Measurements from ENCODE around the gene MAD1L1. TPM values are rescaled to one million over a fixed set of nuclear protein-coding genes. Genes with fewer than 3 reads are reported as not detected.

The MAD1L1 gene
- total RNA-seq, 2 experiments from 2014 or later: 157 to 160 TPM

DNA sequence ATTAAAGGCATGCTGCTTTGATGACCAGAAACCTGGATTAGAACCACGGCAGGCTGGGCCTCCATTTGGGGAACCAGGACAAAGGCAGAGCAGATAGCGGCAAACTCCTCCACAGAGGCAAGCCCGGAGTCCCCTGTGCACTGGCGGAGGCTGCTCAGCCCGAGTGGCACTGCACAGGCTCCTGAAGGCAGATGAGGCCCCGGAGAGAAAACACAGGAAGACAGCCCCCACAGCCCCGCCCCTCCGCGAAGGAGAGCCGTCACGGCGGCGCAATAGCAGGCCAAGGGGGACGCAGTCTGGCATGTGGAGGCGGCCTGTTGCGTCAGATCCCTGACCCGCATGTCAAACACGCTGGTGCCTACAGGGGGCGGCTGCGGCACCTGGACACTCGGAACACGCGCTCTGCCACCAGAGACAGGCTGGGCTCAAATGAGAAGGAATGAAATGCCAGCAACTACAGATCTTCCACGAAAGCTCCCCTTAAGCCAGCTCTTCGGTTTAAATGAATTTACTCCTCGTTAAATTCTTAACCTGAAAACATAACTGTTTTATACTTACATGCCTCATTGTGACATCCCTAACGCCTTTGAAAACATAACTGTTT is 128.5 kb downstream of the MAD1L1 start:
- no peaks in the 10 kb centered on the region for H3K9me3 Mint-ChIP-seq
- H3K27ac Mint-ChIP-seq: peak overlapping the region; percentile 63
- peak overlapping the region; percentile 7 for H3K4me3 ChIP-seq (ENCODE audit: low read length)
- H3K9me3 ChIP-seq (ENCODE audit: control insufficient read depth in 1 of 2, insufficient read depth in 1 of 2, low read length in 2 of 2): no peaks in the 10 kb centered on the region
- intact Hi-C loops (cut with DNase I, micrococcal nuclease): loop anchor here (5.0 to 10.0 kb wide), 2 partner anchors 179 to 243 kb away; no protein-coding TSS in a partner anchor
- H3K36me3 ChIP-seq (ENCODE audit: insufficient read depth, low read length): no peaks in the 10 kb centered on the region
- DNase-seq: peak; percentile 28 to 81 (median 58)
- H3K27ac ChIP-seq (ENCODE audit: low read depth in 1 of 2, low read length in 2 of 2): no peak overlapping the region
- peak; percentile 59 for ATAC-seq (ENCODE audit: poor library complexity)
- POLR2A ChIA-PET: no interaction called here
- no peaks in the 10 kb centered on the region for H3K27me3 Mint-ChIP-seq
- peaks cover 17% of the 10 kb centered on the region for H3K4me1 ChIP-seq (ENCODE audit: insufficient read depth, low read length)
- no peaks in the 10 kb centered on the region for H3K36me3 Mint-ChIP-seq (ENCODE audit: low read depth)
- CTCF ChIA-PET: no interaction called here
- peaks cover 33% of the 10 kb centered on the region for H3K4me1 Mint-ChIP-seq (ENCODE audit: low read depth)
- TF ChIP-seq, protein P1, sequence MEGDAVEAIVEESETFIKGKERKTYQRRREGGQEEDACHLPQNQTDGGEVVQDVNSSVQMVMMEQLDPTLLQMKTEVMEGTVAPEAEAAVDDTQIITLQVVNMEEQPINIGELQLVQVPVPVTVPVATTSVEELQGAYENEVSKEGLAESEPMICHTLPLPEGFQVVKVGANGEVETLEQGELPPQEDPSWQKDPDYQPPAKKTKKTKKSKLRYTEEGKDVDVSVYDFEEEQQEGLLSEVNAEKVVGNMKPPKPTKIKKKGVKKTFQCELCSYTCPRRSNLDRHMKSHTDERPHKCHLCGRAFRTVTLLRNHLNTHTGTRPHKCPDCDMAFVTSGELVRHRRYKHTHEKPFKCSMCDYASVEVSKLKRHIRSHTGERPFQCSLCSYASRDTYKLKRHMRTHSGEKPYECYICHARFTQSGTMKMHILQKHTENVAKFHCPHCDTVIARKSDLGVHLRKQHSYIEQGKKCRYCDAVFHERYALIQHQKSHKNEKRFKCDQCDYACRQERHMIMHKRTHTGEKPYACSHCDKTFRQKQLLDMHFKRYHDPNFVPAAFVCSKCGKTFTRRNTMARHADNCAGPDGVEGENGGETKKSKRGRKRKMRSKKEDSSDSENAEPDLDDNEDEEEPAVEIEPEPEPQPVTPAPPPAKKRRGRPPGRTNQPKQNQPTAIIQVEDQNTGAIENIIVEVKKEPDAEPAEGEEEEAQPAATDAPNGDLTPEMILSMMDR (IDR thresholded peaks at IDR 0.05): peak; percentile 44
- peak overlapping the region; percentile 25 for H3K4me3 Mint-ChIP-seq
- H3K27me3 ChIP-seq (ENCODE audit: control insufficient read depth in 1 of 2, insufficient read depth in 2 of 2, low read length in 2 of 2): no peaks in the 10 kb centered on the region

DNA sequence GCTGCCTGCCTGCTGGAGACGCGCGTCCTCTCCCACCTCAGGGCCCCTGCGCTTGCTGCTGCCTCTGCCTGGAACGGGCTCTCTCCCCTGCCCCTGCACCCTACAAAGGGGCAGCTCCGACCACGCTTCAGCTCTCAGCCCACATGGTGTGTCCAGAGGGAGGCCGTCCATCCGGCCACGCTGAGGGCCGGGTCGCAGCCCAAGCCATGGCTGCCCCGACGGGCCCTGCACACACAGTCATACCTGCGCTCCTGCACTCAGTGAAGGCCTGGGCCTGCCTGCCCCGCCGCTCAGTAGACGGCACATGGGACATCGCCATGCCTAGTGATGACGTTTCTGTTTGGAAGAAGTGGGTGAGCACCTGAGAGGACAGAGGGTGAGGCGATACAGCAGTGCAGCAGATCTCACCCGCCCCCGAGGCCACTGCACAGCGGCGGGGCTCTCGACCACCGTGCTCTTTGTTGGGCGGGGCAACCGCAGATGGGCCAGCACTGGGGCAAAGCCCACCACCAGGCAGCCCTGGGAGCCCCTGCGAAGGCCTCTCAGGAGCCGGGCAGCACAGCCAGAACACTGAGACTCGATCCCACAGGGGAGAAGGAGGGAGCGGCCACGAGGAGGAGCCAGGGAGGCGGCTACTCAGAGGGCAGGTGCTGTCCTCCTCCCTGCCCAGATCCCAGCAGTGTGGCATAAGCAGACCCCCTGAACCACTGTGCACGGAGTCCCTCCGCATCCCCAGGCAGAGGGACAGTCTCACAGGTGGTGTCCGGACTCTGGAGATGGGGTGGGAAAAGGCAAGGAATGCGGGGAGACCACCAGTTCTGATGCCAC is 129.5 kb downstream of the MAD1L1 start:
- Mint-ChIP-seq H3K9me3 (no peaks in the 10 kb centered on the region), H3K27ac (peak overlapping the region; percentile 63), H3K4me1 (ENCODE audit: low read depth) (peaks cover 43% of the 10 kb centered on the region), H3K27me3 (no peaks in the 10 kb centered on the region), H3K36me3 (ENCODE audit: low read depth) (no peaks in the 10 kb centered on the region), H3K4me3 (no peak overlapping the region)
- intact Hi-C loops (cut with DNase I, micrococcal nuclease): loop anchor here (5.0 to 10.0 kb wide), 2 partner anchors 178 to 244 kb away; no protein-coding TSS in a partner anchor
- ChIA-PET POLR2A (interaction anchor here (0.6 kb wide), 1 partner anchor 83 kb away, joined by 4 read pairs; no protein-coding TSS in a partner anchor), CTCF (no interaction called here)
- TF ChIP-seq, protein P1 (IDR thresholded peaks at IDR 0.05): no peak
- DNase-seq (no peak), ATAC-seq (ENCODE audit: poor library complexity) (no peak)
- Histone ChIP-seq H3K4me1 (ENCODE audit: insufficient read depth, low read length) (peaks cover 27% of the 10 kb centered on the region), H3K4me3 (ENCODE audit: low read length) (no peak overlapping the region), H3K9me3 (ENCODE audit: control insufficient read depth in 1 of 2, insufficient read depth in 1 of 2, low read length in 2 of 2) (no peaks in the 10 kb centered on the region), H3K36me3 (ENCODE audit: insufficient read depth, low read length) (no peaks in the 10 kb centered on the region), H3K27me3 (ENCODE audit: control insufficient read depth in 1 of 2, insufficient read depth in 2 of 2, low read length in 2 of 2) (no peaks in the 10 kb centered on the region), H3K27ac (ENCODE audit: low read depth in 1 of 2, low read length in 2 of 2) (no peak overlapping the region)

DNA sequence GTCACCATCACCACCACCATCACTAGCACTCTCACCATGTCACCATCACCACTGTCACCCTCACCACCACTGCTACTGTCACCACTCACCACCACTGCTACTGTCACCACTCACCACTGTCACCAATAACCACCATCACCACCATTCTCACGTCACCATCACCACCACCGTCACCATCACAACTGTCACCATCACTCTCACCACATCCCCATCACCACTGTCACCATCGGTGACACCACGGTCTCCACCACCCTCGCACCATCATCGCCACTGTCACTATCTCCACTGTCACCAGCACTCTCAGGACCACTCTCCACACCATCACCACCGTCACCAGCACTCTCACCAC is 130.4 kb downstream of the MAD1L1 start:
- Mint-ChIP-seq H3K27ac (peak overlapping the region; percentile 22), H3K27me3 (no peaks in the 10 kb centered on the region), H3K9me3 (no peaks in the 10 kb centered on the region), H3K4me1 (ENCODE audit: low read depth) (peaks cover 52% of the 10 kb centered on the region), H3K36me3 (ENCODE audit: low read depth) (no peaks in the 10 kb centered on the region), H3K4me3 (no peak overlapping the region)
- no peak for DNase-seq
- intact Hi-C loops (cut with DNase I, micrococcal nuclease): loop anchor here (5.0 to 10.0 kb wide), 2 partner anchors 178 to 245 kb away; no protein-coding TSS in a partner anchor
- H3K36me3 ChIP-seq (ENCODE audit: insufficient read depth, low read length): no peaks in the 10 kb centered on the region
- no peaks in the 10 kb centered on the region for H3K9me3 ChIP-seq (ENCODE audit: control insufficient read depth in 1 of 2, insufficient read depth in 1 of 2, low read length in 2 of 2)
- POLR2A ChIA-PET: interaction anchor here (0.6 kb wide), 1 partner anchor 82 kb away, joined by 4 read pairs; no protein-coding TSS in a partner anchor
- peaks cover 35% of the 10 kb centered on the region for H3K4me1 ChIP-seq (ENCODE audit: insufficient read depth, low read length)
- H3K27me3 ChIP-seq (ENCODE audit: control insufficient read depth in 1 of 2, insufficient read depth in 2 of 2, low read length in 2 of 2): no peaks in the 10 kb centered on the region
- no peak overlapping the region for H3K4me3 ChIP-seq (ENCODE audit: low read length)
- CTCF ChIA-PET: no interaction called here
- TF ChIP-seq, protein P1 (IDR thresholded peaks at IDR 0.05): no peak
- no peak overlapping the region for H3K27ac ChIP-seq (ENCODE audit: low read depth in 1 of 2, low read length in 2 of 2)
- ATAC-seq (ENCODE audit: poor library complexity): no peak
